Mucosa of rectum (tissue), 2 donors: ENCODE results near the gene KLHDC8A.
A peak's percentile ranks its signal among the peaks of the same experiment; 100 is the strongest.

Experiments used
- H3K27ac ChIP-seq, 2 donors: one replicate each; pipeline ENCODE4 v1.7.0; 2013; ENCODE audit warnings: inconsistent platforms in 2 of 2, low read depth in 2 of 2, low read length in 2 of 2
- H3K27me3 ChIP-seq, 2 donors: one replicate each; pipeline ENCODE4 v1.7.0; 2013; ENCODE audit warnings: low read length in 2 of 2; ENCODE audit not compliant: control insufficient read depth in 2 of 2, insufficient read depth in 2 of 2
- H3K36me3 ChIP-seq, 2 donors: one replicate each; pipeline ENCODE4 v1.7.0; 2013; ENCODE audit warnings: low read length in 2 of 2; ENCODE audit not compliant: control insufficient read depth in 2 of 2, insufficient read depth in 2 of 2
- H3K4me1 ChIP-seq, 2 donors: one replicate each; pipeline ENCODE4 v1.7.0; 2013; ENCODE audit warnings: low read length in 2 of 2, mild to moderate bottlenecking in 1 of 2; ENCODE audit not compliant: control insufficient read depth in 2 of 2, insufficient read depth in 2 of 2
- H3K4me3 ChIP-seq, 2 donors: one replicate each; pipeline ENCODE4 v1.7.0; 2013; ENCODE audit warnings: low read length in 2 of 2
- H3K9ac ChIP-seq, 2 donors: one replicate each; pipeline ENCODE4 v1.7.0; 2013; ENCODE audit warnings: low read length in 2 of 2, low read depth in 1 of 2, mild to moderate bottlenecking in 1 of 2
- H3K9me3 ChIP-seq, 2 donors: one replicate each; pipeline ENCODE4 v1.7.0; 2013; ENCODE audit warnings: low read length in 2 of 2; ENCODE audit not compliant: control insufficient read depth in 2 of 2
- donor health status: healthy.
- donor health status: Normal muscosa, but diverticular disease.

KLHDC8A gene

DNA sequence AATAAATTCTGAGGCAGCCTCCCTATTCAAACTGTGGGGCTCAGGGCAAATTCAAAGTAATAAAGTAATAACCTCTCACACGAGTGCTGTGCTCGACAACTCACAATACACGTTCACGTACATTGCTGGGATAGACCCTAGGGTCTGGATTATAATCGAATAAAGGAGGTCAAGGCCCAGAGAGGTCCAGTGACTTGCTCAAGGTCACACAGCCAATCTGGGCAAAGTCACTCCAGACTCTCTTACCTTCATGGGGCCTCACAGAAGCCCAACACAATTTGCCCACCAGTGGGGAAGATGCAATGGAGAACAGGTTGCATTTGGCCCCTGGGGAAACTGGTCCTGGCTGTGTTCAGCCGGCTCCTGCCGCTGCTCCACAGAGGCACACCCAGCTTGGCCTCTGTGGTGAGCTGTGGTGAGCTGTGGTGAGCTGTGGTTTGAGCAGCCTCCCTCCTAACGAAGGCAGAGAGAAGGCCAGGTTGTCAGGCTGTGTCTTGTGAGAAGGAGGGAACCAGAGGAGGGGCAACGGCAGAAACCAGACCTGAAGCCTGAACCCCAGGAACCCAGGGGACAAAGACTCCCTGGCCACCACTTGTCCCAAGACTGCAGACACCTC, 70.3 kb downstream of the KLHDC8A start:
- peak overlapping the region in 1 of 2 donors; percentile 54 for H3K9ac ChIP-seq
- H3K36me3 ChIP-seq = no peaks in the 10 kb centered on the region
- peak overlapping the region; percentile 18 to 81 for H3K27ac ChIP-seq
- peaks cover 26 to 43% of the 10 kb centered on the region in 2 donors for H3K4me1 ChIP-seq
- no peaks in the 10 kb centered on the region for H3K27me3 ChIP-seq
- peak overlapping the region in 1 of 2 donors; percentile 37 for H3K4me3 ChIP-seq
- H3K9me3 ChIP-seq = no peaks in the 10 kb centered on the region
